Sigmoid colon (tissue), 7 donors: Measurements from ENCODE around the gene RPS14. TPM values are rescaled to one million over a fixed set of nuclear protein-coding genes. Genes with fewer than 3 reads are reported as not detected.
A peak's percentile ranks its signal among the peaks of the same experiment; 100 is the strongest.

Experiments used
- DNase-seq: peaks from one replicate; pipeline ENCODE4 v3.0.0-alpha.2; 2019
- H3K27ac ChIP-seq, 4 donors: fragments of 200-600 bp; sonication (generic); one replicate each; pipeline ENCODE4 v1.5.1; 2016 to 2019; ENCODE audit warnings: mild to moderate bottlenecking in 1 of 4
- H3K27me3 ChIP-seq, 3 donors: fragments of 200-600 bp; sonication (generic); one replicate each; pipeline ENCODE4 v1.5.1; 2019; ENCODE audit warnings: mild to moderate bottlenecking in 1 of 3
- H3K36me3 ChIP-seq, 4 donors: fragments of 200-600 bp; sonication (generic); one replicate each; pipeline ENCODE4 v1.5.1; 2016 to 2019
- H3K4me1 ChIP-seq, 4 donors: fragments of 200-600 bp; sonication (generic); one replicate each; pipeline ENCODE4 v1.5.1; 2017 to 2019
- H3K4me3 ChIP-seq, 4 donors: fragments of 200-600 bp; sonication (generic); one replicate each; pipeline ENCODE4 v1.5.1; 2017 to 2019; ENCODE audit warnings: mild to moderate bottlenecking in 2 of 4, moderate library complexity in 1 of 4
- H3K9me3 ChIP-seq, 4 donors: fragments of 200-600 bp in 3 of 4; sonication (generic) in 3 of 4; one replicate each; pipeline versions ENCODE4 v1.5.1 to v1.6.1; 2013 to 2019
- CTCF ChIP-seq, 4 experiments: fragments of 450-650 bp in 3 of 4; fragments of 200-600 bp in 1 of 4; IDR thresholded peaks; one replicate each; pipeline ENCODE4 v1.5.1; 2016 to 2019; ENCODE audit warnings: antibody characterized with exemption in 4 of 4, mild to moderate bottlenecking in 3 of 4, moderate library complexity in 2 of 4
- EP300 ChIP-seq, 4 donors: sonication (generic); formaldehyde crosslinking; IDR thresholded peaks; one replicate each; pipeline ENCODE4 v1.6.1; 2017; ENCODE audit warnings: antibody characterized with exemption in 4 of 4
- POLR2A ChIP-seq, 2 donors: fragments of 450-650 bp; IDR thresholded peaks; one replicate each; pipeline ENCODE4 v1.6.1; 2016; ENCODE audit warnings: antibody characterized with exemption in 2 of 2, mild to moderate bottlenecking in 2 of 2, moderate library complexity in 2 of 2
- POLR2AphosphoS5 ChIP-seq, 4 donors: sonication (generic); formaldehyde crosslinking; IDR thresholded peaks; one replicate each; pipeline ENCODE4 v1.6.1; 2017; ENCODE audit warnings: antibody characterized with exemption in 4 of 4
- WGBS, 2 donors: extraction: QIAGEN DNeasy Blood & Tissue Kit; methylation state at CpG; one replicate each; pipeline ENCODE4 v1.1.7; 2013; 5-methylcytosine and 5-hydroxymethylcytosine counted together
- intact Hi-C: fragments of 100-400 bp; cut with DNase I; formaldehyde crosslinking; loops from one replicate; pipeline ENCODE4 v1.15.1; 2023
- polyA plus RNA-seq, 3 donors: library from polyadenylated mRNA; stranded (reverse); fragments of 200-250 nt; gene quantifications; one replicate each; pipeline ENCODE4 v1.2.3, GENCODE V29; 2013
- total RNA-seq, 4 donors: library from RNA; depleted of rRNA; stranded (reverse); fragments of >200 nt; gene quantifications; one replicate each; pipeline ENCODE4 v1.1.0, GENCODE V29; 2016
- donor health status: healthy with polysubstance abuse.
- donor health status: Bipolar disorder and iron deficiency.
- donor health status: healthy.

Gene RPS14
- total and polyA plus RNA-seq, 7 donors = 3,111 to 7,878 (median 5,290) TPM

GRCh38 chr5:150486402-150487198 is 37.1 kb upstream of the RPS14 start:
- TF ChIP-seq POLR2AphosphoS5 (IDR thresholded peaks at IDR 0.05) (peak in 1 of 4 donors; percentile 41), CTCF (IDR thresholded peaks at IDR 0.05) (no peak), EP300 (IDR thresholded peaks at IDR 0.05) (no peak), POLR2A (IDR thresholded peaks at IDR 0.05) (no peak)
- no peaks in the 10 kb centered on the region for H3K27me3 ChIP-seq
- no peak for DNase-seq
- no peaks in the 10 kb centered on the region for H3K36me3 ChIP-seq
- H3K27ac ChIP-seq = peak overlapping the region; percentile 95 to 98 (median 96)
- H3K9me3 ChIP-seq = no peaks in the 10 kb centered on the region
- peak overlapping the region; percentile 91 to 100 (median 98) for H3K4me3 ChIP-seq
- intact Hi-C loops = loop anchor here (5.0 kb wide), 1 partner anchor 56 kb away; no protein-coding TSS in a partner anchor
- H3K4me1 ChIP-seq = peaks cover 0 to 60% (median 57%) of the 10 kb centered on the region in 4 donors
- 1 to 2% methylated on average over 60 of the region's 60 CpGs for whole genome bisulfite sequencing, 2 donors

GRCh38 chr5:150485693-150486401 is 36.3 kb upstream of the RPS14 start:
- TF ChIP-seq EP300 (IDR thresholded peaks at IDR 0.05) (no peak), POLR2AphosphoS5 (IDR thresholded peaks at IDR 0.05) (peak in 3 of 4 donors; percentile 36 to 74 (median 70)), POLR2A (IDR thresholded peaks at IDR 0.05) (peak in 1 of 2 donors; percentile 34), CTCF (IDR thresholded peaks at IDR 0.05) (no peak)
- Histone ChIP-seq H3K9me3 (no peaks in the 10 kb centered on the region), H3K36me3 (no peaks in the 10 kb centered on the region), H3K4me1 (peaks cover 0 to 52% (median 50%) of the 10 kb centered on the region in 4 donors), H3K27me3 (no peaks in the 10 kb centered on the region), H3K27ac (peak overlapping the region; percentile 95 to 98 (median 96)), H3K4me3 (peak overlapping the region; percentile 91 to 100 (median 98))
- peak; percentile 85 for DNase-seq
- intact Hi-C loops = loop anchor here (5.0 kb wide), 1 partner anchor 56 kb away; no protein-coding TSS in a partner anchor
- WGBS, 2 donors = 1% methylated on average over 90 of the region's 90 CpGs

- Histone ChIP-seq H3K27me3 (no peaks in the 10 kb centered on the region), H3K36me3 (no peaks in the 10 kb centered on the region), H3K4me3 (peak overlapping the region; percentile 91 to 100 (median 98)), H3K4me1 (peaks cover 0 to 45% (median 43%) of the 10 kb centered on the region in 4 donors), H3K27ac (peak overlapping the region; percentile 95 to 98 (median 96)), H3K9me3 (no peaks in the 10 kb centered on the region)
- TF ChIP-seq CTCF (IDR thresholded peaks at IDR 0.05) (no peak), EP300 (IDR thresholded peaks at IDR 0.05) (no peak), POLR2A (IDR thresholded peaks at IDR 0.05) (no peak), POLR2AphosphoS5 (IDR thresholded peaks at IDR 0.05) (no peak)
- 27% methylated on average over 28 of the region's 28 CpGs for WGBS, 2 donors
- intact Hi-C loops = loop anchor here (5.0 kb wide), 1 partner anchor 57 kb away; no protein-coding TSS in a partner anchor
- DNase-seq = no peak
These were observed 35.6 kb upstream of the RPS14 start for GRCh38 chr5:150484964-150485692.

GRCh38 chr5:150481972-150482406 is 32.5 kb upstream of the RPS14 start:
- intact Hi-C loops = no loop called here
- TF ChIP-seq CTCF (IDR thresholded peaks at IDR 0.05) (no peak), EP300 (IDR thresholded peaks at IDR 0.05) (no peak), POLR2A (IDR thresholded peaks at IDR 0.05) (no peak), POLR2AphosphoS5 (IDR thresholded peaks at IDR 0.05) (no peak)
- no peak for DNase-seq

More at GRCh38 chr5:150481972-150482406, 32.5 kb upstream of the RPS14 start:
- Histone ChIP-seq H3K9me3 (no peaks in the 10 kb centered on the region), H3K36me3 (no peaks in the 10 kb centered on the region), H3K4me3 (no peak overlapping the region), H3K4me1 (peaks cover 0 to 14% (median 11%) of the 10 kb centered on the region in 4 donors), H3K27ac (no peak overlapping the region), H3K27me3 (no peaks in the 10 kb centered on the region)
- 44 to 72% methylated on average over 6 of the region's 6 CpGs for WGBS, 2 donors
